H54 (cell line): ENCODE results near the gene TMC3.
A peak's percentile ranks its signal among the peaks of the same experiment; 100 is the strongest.

Experiments used
- DNase-seq: peaks from one replicate; pipeline ENCODE4 v3.0.0; 2011; ENCODE audit warnings: low spot score, mixed read lengths; ENCODE audit not compliant: insufficient read length
- FAIRE-seq: peaks from 3 replicates; lab custom pipeline; 2011; peaks lifted over from hg19 to GRCh38; lab: Jason Lieb, UNC
- POLR2A ChIP-seq: IDR thresholded peaks from 2 replicates; pipeline ENCODE4 v1.6.1; 2011; ENCODE audit warnings: low read depth, mild to moderate bottlenecking, low read length

The TMC3 gene

DNA sequence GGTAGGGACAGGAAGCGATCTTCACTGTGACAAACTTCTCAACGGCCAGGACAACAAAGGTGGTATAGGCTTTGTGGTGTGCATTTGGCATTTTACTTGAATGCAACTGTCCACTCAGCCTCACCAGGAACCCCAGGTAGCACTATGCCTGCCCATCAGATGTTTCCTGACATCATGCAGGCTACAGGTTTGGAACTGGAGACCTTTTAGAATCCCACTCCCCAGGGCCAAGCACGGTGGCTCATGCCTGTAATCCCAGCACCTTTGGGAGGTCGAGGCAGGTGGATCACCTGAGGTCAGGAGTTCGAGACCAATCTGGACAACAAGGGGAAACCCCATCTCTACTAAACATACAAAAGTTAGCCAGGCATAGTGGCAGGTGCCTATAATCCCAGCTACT lies 59.6 kb downstream of the TMC3 start:
- no peak for FAIRE-seq
- TF ChIP-seq POLR2A: no peak

GRCh38 chr15:81313686-81314085 lies 60.3 kb downstream of the TMC3 start:
- no peak for TF ChIP-seq POLR2A
- DNase-seq (no peak), FAIRE-seq (no peak)

More for the DNA sequence above, 59.6 kb downstream of the TMC3 start:
- no peak for DNase-seq

DNA sequence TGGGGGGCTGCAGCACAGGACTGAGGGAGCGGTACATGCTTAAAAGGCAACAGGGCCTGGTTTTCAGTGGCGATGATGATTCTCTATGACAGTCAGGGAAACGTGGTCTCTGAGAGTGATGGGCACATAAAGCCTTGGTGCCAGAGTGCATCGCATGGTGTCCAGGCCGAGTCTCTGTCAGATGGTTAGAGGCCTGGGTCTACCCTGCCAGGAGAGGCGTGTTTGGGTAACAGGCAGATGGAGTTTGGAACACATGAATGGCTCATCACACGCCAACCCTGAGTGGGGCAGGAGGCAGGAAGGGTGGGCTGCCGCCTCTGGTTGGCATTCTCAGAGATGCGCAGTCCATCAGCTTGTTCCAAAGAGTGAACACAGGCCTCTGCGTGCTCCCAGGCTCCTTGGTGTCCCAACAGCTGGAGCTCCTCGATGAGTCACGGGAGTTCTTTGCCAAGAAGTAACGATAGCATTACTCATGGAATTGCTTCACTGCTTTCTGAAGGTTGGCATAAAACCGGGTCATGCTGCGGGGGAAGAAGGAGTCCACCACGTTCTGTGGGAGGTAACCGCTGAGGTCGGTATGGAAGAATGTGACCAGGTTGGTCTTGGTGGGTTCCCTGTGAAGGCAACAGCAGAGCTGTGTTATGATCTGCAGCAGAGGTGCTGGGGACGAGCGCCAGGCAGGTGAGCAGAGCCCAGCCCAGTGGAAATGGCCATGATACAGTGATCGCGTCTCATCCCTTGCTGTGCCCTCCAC lies 61.0 kb downstream of the TMC3 start:
- peak; percentile 59 for DNase-seq
- TF ChIP-seq POLR2A: no peak
- peak; percentile 58 for FAIRE-seq

DNA sequence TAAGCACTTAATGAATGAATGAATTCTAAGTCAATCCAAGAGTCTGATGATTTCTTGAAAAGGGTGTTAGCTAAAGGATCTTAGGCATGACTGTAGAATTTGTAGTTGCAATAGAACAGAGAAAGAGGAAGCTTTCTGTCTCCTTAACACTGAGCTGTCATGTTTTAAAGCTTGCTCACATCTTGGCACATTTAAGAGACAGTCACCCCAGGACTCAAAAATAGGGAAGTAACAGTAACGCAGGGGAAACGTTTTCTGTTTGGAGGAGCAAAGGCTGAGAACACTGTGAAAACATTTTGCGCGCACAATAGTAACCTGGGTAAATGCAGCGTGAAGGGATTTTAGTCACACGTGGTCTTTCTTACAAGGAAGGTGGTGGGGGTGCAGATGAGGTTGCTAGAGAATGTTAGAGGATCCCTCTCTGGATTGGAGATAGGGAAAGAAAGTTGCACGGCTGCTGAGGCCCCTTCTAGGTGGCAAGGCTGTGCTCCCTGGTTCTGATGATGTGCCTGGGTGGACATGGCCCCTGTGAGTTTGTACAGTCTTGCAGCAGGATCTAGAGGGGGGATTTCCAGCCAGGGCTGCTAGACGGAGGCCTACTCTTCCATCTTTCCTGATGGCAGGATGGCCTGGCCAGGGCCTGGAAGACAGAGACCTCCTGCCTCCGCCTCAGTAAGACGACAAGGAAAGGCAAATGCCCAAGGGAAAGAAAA lies 62.1 kb downstream of the TMC3 start:
- FAIRE-seq: no peak
- DNase-seq: no peak
- no peak for TF ChIP-seq POLR2A

DNA sequence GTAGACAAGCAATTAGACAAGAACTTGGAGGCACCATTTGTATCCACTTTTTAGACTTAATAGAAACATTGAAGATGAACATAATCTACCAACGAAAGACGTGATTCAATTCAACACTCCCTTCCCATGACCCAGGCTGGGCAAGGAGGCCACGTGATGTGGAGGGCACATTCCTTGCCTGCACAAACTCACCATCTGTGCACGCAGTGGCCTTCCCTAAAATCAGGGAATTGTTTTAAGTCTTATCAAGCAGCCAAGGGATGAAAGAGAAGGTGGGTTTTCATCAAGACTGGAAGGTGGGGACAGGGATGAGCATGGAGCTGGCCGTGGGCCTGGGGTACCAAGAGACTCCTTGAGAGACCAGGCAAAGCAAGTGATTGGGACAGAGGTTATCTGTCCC lies 63.5 kb downstream of the TMC3 start:
- no peak for FAIRE-seq
- DNase-seq: no peak
- TF ChIP-seq POLR2A: no peak

DNA sequence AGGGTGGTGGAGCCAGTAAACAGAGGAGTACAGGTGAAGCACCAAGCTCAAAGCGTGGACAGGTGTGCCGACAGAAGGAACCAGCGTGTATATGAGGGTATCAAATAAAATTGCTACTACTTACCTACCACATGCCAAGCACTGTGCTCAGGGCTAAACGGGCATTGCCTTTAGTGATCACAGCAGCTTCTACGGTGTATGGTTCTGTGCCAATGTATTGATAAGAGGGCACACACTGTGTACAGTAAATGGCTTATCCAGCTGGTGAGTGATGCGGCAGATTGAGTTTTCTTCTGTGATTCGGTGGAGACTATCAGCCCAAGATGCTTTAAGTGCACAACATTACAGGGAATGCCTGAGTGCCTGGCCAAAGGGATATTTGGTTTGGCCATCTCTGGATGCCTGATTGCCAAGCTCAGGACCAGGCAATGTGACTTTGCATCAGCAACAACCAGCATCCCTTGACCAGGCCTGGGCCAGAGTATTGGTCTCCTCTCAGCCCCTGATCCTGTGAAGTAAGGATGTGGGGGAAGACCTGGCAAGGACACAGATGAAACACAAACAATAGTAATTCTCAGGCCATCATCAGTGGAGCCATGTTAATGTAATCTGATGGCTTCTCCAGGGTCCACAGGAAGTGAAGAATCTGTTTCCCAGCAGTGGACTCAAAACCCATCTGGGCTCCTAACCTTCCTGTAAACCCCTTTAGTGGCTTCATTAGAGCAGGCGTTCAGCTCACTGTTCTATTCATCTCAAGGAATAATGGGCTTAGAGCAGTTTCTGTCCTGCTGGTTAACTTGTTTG lies 64.2 kb downstream of the TMC3 start:
- FAIRE-seq (no peak), DNase-seq (no peak)
- no peak for TF ChIP-seq POLR2A

GRCh38 chr15:81308260-81308659 lies 65.8 kb downstream of the TMC3 start:
- FAIRE-seq (no peak), DNase-seq (no peak)
- no peak for TF ChIP-seq POLR2A

GRCh38 chr15:81304226-81304625 lies 69.8 kb downstream of the TMC3 start:
- DNase-seq: no peak
- FAIRE-seq: no peak
- no peak for TF ChIP-seq POLR2A

DNA sequence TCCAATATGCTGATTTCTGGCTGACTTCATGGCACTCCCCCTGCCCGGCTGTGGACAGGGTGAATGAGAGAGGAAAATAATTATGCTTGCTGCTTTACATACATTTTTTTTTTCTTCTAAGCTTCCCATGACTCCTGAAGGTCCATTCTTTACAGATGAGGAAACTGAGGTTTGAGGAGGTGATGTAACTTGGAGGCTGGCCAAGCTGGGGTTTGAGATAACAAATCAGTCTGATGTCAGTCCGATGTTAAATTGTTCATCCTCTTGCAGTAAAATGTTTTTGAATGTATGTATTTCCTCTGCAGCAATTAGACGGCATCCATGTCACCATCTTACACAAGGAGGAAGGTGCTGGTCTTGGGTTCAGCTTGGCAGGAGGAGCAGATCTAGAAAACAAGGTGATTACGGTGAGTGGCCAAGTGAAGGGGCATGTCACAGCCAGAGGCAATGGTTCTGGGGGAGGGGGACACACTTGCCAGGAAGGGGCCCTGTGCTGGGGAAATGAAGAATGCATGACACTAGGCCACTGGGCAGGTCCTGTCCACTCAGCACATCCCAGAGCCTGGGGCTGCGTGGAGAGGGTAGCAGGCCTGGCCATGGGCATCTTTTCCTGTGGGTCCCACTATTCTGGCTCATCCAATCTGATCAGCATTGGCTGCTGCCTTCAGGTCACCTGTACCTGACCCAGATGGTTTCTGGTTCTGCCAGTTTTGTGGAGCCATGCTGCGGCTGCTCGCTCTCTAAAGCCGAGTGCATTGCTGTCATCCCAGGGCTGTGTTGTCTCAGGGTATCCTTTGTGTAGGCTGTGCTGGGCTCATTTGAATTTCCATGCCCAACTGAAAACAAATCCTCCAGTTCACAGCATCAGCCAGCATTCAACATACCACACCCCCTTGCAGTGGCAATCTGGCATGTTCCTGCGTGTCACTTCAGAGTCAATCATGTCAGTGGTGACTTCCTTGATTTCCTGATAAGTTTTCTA lies 70.5 kb downstream of the TMC3 start:
- DNase-seq (no peak), FAIRE-seq (no peak)
- no peak for TF ChIP-seq POLR2A

- no peak for TF ChIP-seq POLR2A
- DNase-seq: no peak
- FAIRE-seq: no peak
These were observed 71.3 kb downstream of the TMC3 start for GRCh38 chr15:81302701-81303109.

DNA sequence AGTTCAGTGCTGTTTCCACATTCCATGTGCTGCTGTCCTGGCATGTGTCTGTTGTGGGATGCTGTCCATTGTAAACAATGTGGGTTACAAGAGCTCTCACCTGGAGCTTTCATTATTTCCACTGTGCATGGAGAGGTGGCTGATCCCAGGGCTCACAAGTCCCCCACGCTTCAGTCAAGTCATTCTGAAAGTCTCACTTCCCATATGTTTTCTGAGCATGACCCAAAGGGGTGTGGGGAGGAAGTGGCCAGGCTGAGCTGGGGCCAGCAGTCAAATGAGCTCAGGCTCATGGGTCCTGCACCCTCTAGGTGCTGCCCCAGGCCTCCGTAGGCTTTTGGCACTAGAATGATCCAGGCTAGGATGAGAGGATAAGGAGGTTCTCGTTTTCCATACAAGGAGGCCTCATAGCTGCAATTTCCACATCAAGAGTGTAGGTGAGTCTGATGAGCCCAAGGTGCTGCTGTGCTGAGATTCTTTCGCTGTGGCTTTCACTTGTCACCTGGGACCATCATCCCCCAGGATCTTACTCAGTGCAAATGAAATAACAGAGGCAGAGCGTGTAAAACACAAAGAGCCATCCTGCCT lies 72.1 kb downstream of the TMC3 start:
- no peak for TF ChIP-seq POLR2A
- DNase-seq (no peak), FAIRE-seq (no peak)

GRCh38 chr15:81301385-81301784 lies 72.6 kb downstream of the TMC3 start:
- DNase-seq: no peak
- no peak for FAIRE-seq
- no peak for TF ChIP-seq POLR2A
